Measurements from ENCODE around the gene TIAM1.

GRCh38 chr21:31336739-31337040 lies 7.4 kb downstream of the TIAM1 start:
- TF ChIP-seq CTCF (IDR thresholded peaks at IDR 0.05) (no peak), NR1H2 (CRISPR knock-in tag; IDR thresholded peaks at IDR 0.05) (no peak), E2F5 (CRISPR knock-in tag; IDR thresholded peaks at IDR 0.05) (no peak), SP1 (CRISPR knock-in tag; conservative IDR thresholded peaks at IDR 0.05) (no peak), ZBTB43 (CRISPR knock-in tag; IDR thresholded peaks at IDR 0.05) (no peak), NFYB (CRISPR knock-in tag; conservative IDR thresholded peaks at IDR 0.05; ENCODE audit: low read depth) (no peak), TEAD4 (CRISPR knock-in tag; IDR thresholded peaks at IDR 0.05) (no peak), ATF3 (CRISPR knock-in tag; conservative IDR thresholded peaks at IDR 0.05) (no peak), ETV6 (CRISPR knock-in tag; IDR thresholded peaks at IDR 0.05) (no peak), HMGXB4 (CRISPR knock-in tag; IDR thresholded peaks at IDR 0.05) (no peak), ZNF232 (CRISPR knock-in tag; IDR thresholded peaks at IDR 0.05) (no peak), JUN (CRISPR knock-in tag; IDR thresholded peaks at IDR 0.05) (no peak)
- TF ChIP-seq, protein P1, sequence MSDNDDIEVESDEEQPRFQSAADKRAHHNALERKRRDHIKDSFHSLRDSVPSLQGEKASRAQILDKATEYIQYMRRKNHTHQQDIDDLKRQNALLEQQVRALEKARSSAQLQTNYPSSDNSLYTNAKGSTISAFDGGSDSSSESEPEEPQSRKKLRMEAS (CRISPR knock-in tag; IDR thresholded peaks at IDR 0.05): no peak
- TF ChIP-seq, protein P2, sequence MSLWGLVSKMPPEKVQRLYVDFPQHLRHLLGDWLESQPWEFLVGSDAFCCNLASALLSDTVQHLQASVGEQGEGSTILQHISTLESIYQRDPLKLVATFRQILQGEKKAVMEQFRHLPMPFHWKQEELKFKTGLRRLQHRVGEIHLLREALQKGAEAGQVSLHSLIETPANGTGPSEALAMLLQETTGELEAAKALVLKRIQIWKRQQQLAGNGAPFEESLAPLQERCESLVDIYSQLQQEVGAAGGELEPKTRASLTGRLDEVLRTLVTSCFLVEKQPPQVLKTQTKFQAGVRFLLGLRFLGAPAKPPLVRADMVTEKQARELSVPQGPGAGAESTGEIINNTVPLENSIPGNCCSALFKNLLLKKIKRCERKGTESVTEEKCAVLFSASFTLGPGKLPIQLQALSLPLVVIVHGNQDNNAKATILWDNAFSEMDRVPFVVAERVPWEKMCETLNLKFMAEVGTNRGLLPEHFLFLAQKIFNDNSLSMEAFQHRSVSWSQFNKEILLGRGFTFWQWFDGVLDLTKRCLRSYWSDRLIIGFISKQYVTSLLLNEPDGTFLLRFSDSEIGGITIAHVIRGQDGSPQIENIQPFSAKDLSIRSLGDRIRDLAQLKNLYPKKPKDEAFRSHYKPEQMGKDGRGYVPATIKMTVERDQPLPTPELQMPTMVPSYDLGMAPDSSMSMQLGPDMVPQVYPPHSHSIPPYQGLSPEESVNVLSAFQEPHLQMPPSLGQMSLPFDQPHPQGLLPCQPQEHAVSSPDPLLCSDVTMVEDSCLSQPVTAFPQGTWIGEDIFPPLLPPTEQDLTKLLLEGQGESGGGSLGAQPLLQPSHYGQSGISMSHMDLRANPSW (CRISPR knock-in tag; conservative IDR thresholded peaks at IDR 0.05; ENCODE audit: low read depth): no peak

Measured in WTC11 (cell line).